NCI-H82 (cell line): Measurements from ENCODE around the gene UPB1.

ENCODE experiments used
- DNase-seq: peaks from one replicate; lab custom pipeline; 2025; lab: John Stamatoyannopoulos, UW

The UPB1 gene

GRCh38 chr22:24535348-24535747, 40.2 kb downstream of the UPB1 start:
- DNase-seq: no peak

GRCh38 chr22:24536089-24536488, 41.0 kb downstream of the UPB1 start:
- DNase-seq: no peak

GRCh38 chr22:24540470-24540869, 45.3 kb downstream of the UPB1 start:
- DNase-seq: no peak

GRCh38 chr22:24541681-24542515, 46.8 kb downstream of the UPB1 start:
- no peak for DNase-seq

GRCh38 chr22:24542641-24543040, 47.5 kb downstream of the UPB1 start:
- DNase-seq: no peak

GRCh38 chr22:24543185-24543601, 48.1 kb downstream of the UPB1 start:
- DNase-seq: no peak

GRCh38 chr22:24543679-24544243, 48.6 kb downstream of the UPB1 start:
- DNase-seq: no peak

GRCh38 chr22:24548812-24549211, 53.7 kb downstream of the UPB1 start:
- DNase-seq: no peak

- DNase-seq: no peak
Observed at GRCh38 chr22:24550028-24550901, 55.1 kb downstream of the UPB1 start.

GRCh38 chr22:24550902-24551435, 55.8 kb downstream of the UPB1 start:
- DNase-seq: no peak

- DNase-seq: peak; percentile 61
Observed at GRCh38 chr22:24552503-24553286, 57.6 kb downstream of the UPB1 start.

GRCh38 chr22:24553597-24554312, 58.6 kb downstream of the UPB1 start:
- peak; percentile 50 for DNase-seq

- DNase-seq: peak; percentile 45
Observed at GRCh38 chr22:24554313-24555164, 59.4 kb downstream of the UPB1 start, which contains the start of gene GUCD1. TSS of gene GUCD1 (minus strand) at chr22:24555138. CDS start at chr22:24554991, 147 bp downstream.

GRCh38 chr22:24555165-24556039, 60.3 kb downstream of the UPB1 start, which contains the start of gene SNRPD3:
TSS of gene SNRPD3 (plus strand) at chr22:24555999. CDS start at chr22:24557675, 1,676 bp downstream.
- DNase-seq: peak; percentile 98

GRCh38 chr22:24559471-24559870, 64.3 kb downstream of the UPB1 start:
- no peak for DNase-seq

- DNase-seq: no peak
Observed at GRCh38 chr22:24563246-24563645, 68.1 kb downstream of the UPB1 start.

- DNase-seq: no peak
Observed at GRCh38 chr22:24564376-24565058, 69.4 kb downstream of the UPB1 start.

GRCh38 chr22:24565077-24565476, 69.9 kb downstream of the UPB1 start:
- DNase-seq: no peak
